Cerebellar cortex (tissue), 1 donor: ENCODE measurements around the gene NEUROG1.
"Not testable (repeated sequence)": the region's sequence is repeated elsewhere in the genome, so short reads cannot be mapped to it uniquely, and the experiment has no call there.

Experiments used
- DNase-seq: peaks from one replicate; pipeline ENCODE4 v3.0.0-alpha.2; 2015; ENCODE audit warnings: low spot score

Gene NEUROG1

DNA sequence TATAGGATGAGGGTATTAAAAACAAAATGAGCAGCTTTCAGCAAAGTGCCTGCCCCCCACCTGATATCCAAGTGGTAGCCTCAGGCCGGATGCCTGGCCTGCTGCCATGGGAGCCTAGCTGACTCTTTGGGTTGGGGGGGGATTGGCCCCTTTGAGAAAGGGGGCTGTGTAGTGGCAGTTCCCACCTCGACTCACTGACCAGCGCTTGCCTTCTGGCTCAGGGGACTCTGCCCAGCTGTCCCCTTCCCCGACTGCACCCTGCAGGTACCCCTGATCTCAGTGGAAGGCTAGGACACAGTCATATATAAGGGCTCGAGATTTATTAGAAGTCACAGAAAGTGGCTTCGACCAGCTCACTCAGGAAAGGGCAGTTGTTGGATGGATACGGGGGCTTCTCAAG is 1.5 kb upstream of the NEUROG1 start:
- no peak for DNase-seq

DNA sequence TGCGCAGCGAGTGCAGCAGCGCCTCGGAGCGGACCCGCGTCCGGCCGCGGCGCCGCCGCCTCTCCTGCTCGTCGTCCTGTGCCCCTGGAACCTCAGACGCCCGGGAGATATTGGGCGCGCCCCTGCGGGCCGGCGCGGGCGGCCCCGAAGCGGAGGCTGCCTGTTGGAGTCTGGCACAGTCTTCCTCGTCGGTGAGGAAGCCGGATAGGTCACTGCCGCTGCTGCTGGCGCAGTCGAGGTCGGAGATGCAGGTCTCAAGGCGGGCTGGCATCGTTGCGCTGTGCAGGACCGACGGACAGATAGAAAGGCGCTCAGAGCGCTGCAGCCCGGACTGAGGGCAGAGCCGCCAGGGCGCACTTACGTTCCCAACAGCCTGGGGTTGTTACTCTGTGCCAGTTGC is 344 bp downstream of the NEUROG1 start:
- no peak for DNase-seq

- no peak for DNase-seq
Measured at GRCh38 chr5:135534609-135535419, 950 bp downstream of the NEUROG1 start.

- DNase-seq = no peak
Measured at GRCh38 chr5:135533794-135534193, 2.0 kb downstream of the NEUROG1 start.

DNA sequence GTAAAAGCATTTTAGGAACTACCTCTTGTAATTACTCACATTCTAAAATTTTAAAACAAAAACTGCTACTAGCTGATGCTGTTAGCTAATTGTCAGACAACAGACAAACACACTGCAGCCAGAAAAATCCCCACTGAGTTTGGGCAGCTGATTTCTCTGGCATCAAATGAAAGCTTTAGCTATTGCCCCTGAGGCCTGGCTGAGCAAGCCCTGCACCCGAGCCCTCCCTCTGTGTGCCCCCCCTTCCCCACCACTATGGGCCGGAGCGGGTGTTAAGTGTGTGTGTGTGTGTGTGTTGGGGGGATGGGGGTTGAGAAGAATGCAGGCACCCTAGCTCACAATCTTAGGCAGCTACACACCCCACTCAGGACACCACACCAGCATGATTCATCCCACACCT is 2.4 kb downstream of the NEUROG1 start:
- no peak for DNase-seq

- DNase-seq = not testable (repeated sequence)
Measured at GRCh38 chr5:135529576-135529975, 6.2 kb downstream of the NEUROG1 start.

GRCh38 chr5:135526924-135527323 is 8.8 kb downstream of the NEUROG1 start:
- no peak for DNase-seq

DNA sequence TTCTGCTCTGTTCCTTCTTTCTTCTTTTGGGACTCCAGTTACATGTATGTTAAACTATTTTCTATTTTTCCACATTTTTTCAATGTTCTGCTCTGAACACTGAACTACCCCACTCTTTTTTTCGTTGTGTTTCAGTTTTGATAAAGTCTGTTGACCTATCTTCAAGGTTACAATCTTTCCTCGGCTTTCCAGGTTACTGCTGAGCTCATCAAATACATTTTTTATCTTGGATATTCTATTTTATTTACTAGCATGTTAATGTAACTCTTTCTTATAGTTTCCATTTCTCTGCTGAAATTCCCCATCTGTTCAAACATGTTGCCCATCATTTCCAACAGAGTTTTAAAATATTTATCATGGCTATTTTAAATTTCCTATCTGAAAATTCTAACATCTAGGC is 13.8 kb downstream of the NEUROG1 start:
- no peak for DNase-seq

- no peak for DNase-seq
Measured at GRCh38 chr5:135517631-135518030, 18.1 kb downstream of the NEUROG1 start.

DNA sequence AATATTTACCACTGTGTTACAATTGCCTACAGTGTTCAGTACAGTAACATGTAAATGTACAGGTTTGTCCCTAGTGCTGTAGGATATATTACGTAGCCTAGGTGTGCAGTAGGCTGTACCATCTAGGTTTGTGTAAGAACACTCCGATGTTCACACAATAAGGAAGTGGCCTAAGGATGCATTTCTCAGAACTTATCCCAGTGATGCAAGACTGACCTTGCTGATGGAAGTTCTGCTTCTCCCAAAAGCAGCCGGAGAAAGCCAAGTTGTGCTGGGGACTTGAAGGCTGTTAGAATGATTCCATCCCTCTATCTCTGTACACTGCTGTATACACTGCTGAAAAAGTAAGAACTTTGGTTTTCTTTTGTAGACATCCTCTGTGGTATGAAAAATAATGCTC is 21.6 kb downstream of the NEUROG1 start:
- DNase-seq = no peak

- DNase-seq = no peak
Measured at GRCh38 chr5:135511761-135512575, 23.8 kb downstream of the NEUROG1 start.

DNA sequence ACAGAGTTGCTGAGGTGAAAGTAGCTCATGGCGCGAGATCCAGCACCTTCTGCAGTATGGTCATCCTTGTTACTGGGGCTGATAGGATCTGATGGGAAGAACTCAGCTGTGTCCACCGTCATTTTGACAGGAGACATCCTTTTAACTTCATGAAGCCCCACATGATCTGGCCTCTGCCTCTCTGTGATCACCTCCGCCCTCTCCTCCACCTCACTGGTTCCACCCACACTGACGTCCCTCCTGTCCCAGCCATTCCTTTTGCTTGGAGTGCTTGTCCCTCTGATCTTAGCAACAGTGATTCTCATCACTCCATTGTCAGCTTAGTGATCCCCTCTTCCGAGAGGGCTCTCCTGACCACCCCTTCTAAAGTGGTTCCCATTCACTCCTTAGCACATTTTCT is 25.8 kb downstream of the NEUROG1 start:
- DNase-seq = no peak

GRCh38 chr5:135508496-135509005 is 27.2 kb downstream of the NEUROG1 start:
- no peak for DNase-seq

DNA sequence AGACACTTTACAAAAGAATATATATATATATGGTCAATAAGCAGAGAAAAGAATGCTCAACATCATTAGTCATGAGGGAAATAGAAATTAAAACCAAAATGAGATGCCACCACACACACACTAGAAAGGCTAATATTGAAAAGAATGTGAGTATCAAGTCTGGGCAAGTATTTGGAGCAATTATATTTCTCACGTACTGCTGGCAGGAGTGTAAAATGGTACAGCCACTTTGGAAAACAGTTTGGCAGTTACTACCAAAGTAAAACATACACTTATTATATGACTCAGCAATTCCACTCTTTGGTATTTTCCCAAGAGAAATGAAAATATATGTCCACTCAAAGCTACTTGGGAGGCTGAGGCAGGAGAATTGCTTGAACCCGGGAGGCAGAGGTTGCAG is 29.8 kb downstream of the NEUROG1 start:
- no peak for DNase-seq

DNA sequence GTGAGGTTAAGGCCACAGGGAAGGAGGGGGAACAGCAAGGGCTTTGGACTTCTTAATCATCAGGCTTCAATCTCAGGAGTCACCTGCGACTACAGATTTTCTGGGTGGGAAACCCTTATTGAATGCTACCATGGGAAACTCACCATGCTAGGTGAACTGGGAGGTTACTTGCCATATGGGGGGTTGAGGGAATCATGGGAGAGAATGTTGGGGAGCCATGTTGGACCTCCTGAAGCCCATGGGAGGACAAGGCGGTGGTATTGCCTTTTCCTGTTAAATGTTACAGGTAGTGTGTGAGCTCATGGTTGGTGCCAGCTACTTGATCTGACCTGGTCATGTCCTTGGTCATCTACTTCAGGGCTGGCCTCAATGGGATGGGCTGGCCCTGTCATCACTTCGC is 31.4 kb downstream of the NEUROG1 start:
- DNase-seq = no peak

- no peak for DNase-seq
Measured at GRCh38 chr5:135503871-135504270, 31.9 kb downstream of the NEUROG1 start.

DNA sequence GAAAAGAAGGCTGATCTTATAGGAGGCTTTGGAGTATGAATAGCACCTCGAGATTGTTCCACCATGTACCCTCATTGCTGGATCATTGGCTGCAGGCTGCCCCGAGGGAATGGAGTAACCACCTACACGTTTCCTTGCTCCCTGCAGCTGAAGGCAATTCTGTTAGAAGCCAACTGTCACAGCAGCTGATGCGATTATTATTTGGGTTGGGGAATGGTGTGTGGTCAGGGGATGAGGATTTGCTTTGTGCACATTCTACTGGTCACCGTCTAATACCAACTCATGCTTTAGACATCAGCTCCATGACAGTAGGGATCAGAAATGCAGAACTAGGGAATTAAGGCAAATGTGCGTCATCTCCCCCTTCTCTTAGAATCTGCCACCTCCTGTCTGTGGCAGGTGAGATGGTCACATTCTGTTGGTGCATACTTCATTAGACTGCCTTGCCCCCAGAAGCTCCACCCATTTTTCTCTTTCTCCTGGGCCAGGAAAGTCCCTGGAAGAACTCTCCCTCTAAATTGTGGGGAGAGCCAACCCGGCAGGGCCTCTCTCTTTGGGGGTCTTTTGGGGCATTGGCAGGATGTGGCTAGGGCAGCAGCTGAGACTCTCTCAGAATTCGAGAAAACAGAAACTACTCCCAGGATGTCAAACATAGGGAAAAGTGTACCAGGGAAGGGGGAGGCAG is 32.8 kb downstream of the NEUROG1 start:
- DNase-seq = no peak

DNA sequence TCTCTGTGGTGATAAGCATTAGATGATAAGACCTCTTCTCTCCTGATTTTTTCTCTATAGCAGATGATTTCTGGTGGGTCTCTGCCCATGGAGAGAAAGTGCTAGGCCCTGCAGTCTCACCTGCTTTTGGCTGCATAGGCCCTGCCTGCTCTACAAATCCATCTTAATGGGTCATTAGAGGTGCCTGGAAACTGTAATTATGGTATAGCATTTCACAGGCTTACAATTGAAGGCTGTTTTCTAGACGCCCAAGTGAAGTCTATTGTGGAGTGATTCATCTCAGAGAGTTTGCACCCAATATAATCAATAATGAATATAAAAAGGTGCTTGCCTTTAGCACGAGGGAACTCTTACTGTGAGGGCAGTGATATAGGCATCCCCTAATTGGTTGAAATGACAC is 33.8 kb downstream of the NEUROG1 start:
- no peak for DNase-seq

DNA sequence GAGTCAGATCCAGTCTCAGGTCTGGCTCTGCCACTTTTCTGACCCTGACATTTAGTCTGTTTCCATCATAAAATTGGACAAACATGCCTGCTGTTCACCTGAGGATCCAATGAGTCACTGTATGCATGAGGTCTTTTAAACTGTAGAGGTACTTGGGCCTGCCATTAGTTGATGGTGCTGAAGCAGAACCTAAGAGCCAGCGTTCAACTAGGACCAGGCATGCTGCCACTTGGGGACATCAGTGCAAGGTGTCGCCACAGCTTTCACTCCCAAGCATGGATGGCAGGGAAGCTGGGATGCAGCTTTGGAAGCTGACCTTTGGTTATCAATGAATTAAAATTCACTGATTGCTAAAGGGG is 37.1 kb downstream of the NEUROG1 start:
- peak; percentile 32 for DNase-seq

DNA sequence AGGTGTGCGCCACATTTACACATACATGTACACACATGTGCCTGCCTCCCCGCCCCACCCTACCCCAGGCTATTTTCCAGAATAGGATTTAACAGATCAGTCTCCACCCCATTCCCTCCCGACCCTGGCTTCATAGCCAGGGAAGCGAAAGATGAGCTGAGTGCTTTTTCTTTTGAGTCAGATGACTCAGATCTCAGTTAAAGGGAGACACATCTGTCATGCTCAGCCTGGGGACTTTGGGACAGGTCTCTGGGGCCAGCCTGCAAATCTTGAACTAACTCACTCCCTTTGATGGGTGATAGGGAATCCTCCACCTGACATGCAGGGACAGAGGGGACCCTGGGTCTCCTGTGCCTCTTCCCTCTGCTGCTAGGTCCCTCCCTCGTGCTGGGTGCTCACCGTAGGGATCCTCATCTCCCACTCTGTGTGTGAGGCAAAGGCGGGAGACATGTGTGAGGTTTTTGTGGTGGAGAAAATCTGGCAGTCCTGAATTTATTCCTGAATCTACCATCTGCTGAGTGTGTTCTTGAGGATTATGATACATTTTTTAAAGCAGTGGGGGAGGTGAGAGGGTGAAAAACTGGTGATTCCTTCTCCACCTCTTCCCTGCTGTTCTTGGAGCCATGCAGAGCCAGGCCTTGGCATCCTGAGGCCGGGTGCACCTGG is 37.7 kb downstream of the NEUROG1 start:
- DNase-seq = peak; percentile 31

- DNase-seq = not testable (repeated sequence)
Measured at GRCh38 chr5:135495531-135495930, 40.2 kb downstream of the NEUROG1 start.

DNA sequence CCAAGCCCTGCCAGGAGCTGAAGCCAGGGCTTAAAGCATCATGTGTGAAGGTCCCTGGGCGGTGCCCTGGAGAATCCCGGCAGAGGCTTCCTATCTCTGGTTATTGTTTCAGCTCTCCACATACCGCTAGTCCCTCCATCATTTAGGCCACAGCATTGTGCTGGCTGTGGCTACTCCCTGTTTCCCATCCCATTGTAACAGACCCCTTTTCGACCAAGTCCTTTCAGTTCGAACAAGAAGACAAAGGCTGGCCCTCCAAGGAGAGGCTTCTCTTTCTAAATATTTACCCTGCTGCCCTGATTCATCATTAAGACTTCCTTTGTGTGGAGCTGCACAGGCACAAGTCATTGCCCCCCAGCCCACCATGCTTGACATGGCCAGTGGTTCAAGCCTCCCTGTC is 41.6 kb downstream of the NEUROG1 start:
- DNase-seq = no peak
